Stimulated activated CD4-positive, alpha-beta T cell treated with anti-CD3 and anti-CD28 coated beads, Interleukin-12 subunit alpha, Interleukin-12 subunit beta, amount 100 ng/mL, for 48 hours (primary cell): ENCODE results near the gene LPP.
A peak's percentile ranks its signal among the peaks of the same experiment; 100 is the strongest.

ENCODE experiments used
- DNase-seq, 3 donors: peaks; one replicate each; pipeline ENCODE4 v3.0.0-alpha.2; 2020; ENCODE audit warnings: low read depth in 2 of 3, low spot score in 1 of 3

The LPP gene

DNA sequence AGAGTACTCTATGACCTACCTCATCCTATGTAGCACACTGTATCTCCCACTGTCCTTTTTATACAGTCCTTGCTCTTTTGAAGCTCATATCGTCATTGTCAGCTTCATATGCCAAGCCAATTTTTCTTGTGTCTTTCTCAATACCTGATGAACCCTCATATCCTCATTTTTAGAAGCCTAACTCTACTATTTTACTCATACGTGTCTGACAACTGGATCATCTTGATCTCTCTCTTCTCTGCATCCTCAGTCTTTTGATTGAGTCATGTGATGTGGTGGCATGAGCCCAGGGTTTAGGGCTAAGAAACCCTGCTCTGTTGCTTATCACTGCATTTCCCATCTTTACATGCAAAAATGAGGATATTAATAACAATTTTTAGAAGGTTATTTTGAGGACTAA lies 352.0 kb downstream of the LPP start:
- DNase-seq = no peak

DNA sequence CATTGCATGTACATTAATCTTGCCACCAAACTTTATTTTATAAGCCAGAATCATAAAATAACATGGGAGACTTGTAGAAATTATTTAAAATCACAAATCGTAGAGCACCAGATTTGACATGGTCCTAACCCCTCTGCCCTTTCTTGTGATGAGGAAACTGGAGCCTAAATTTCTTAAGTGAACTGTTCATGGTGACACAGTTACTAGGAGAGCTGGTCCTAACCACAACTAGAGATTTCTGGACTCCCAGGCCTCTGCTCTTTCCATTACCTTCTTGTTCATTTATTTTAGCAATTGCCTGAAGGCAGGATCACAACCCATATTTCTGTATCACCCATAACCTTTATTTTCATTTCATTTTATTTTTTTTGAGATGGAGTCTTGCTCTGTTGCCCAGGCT lies 352.5 kb downstream of the LPP start:
- DNase-seq = no peak

DNA sequence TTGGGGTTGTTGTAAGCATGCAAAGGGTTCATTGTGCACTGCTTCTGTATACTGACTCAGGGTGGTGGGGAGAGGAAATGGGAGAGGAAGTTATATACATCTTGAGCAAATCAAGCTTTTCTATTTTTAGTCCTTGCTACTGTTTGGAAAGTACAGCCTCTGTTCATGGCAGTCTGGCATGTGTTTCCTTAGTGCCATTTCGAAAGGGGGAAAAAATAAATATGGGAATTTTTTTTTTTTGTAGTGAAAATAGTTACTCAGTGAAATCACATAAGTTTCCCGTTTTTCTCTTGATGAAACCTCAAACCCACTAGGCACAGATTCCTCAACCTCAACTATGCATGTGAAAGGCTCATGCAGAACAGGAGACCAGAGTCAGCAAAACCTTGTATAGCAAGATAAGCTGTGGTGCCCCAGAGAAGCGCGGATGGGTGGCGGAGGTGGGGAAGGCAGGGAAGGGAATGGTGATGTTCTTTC lies 353.3 kb downstream of the LPP start:
- no peak for DNase-seq

GRCh38 chr3:188508454-188508853 lies 354.5 kb downstream of the LPP start:
- DNase-seq = no peak

DNA sequence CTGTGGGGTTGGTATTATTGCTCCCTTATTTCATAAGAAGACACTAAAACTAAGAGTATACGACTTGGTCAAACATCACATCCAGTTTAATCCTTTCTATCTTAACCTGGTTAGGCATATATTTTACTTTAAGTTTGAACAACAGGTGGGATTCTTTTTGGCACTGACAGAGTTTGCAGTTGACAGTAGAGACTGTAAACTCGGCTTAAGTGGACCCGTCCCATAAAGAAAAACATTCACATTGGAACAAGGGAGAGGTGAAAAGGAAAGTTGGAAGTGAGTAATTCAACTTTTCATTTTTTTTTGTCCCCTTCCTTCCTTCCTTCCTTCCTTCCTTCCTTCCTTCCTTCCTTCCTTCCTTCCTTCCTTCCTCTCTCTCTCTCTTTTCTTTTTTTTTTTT lies 355.4 kb downstream of the LPP start:
- no peak for DNase-seq

DNA sequence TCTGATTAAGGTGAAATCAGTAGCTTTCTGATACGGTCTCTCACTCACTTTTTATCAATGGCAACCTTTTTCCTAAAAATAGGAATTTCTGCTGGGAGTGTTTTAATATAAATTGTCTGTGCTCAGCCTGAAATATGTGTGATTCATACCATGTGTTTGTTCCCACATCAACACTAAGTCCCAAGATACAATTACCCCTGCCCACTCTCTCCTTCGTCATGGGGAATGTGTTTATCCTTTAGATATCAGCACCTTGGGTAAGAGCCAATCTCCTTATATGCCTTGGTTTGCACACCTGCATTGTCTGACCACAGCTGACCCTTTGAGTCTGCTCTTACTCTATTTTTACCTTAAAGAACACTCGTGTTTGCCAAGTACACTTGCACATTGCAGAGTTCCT lies 356.4 kb downstream of the LPP start:
- no peak for DNase-seq

GRCh38 chr3:188513662-188514328 lies 359.8 kb downstream of the LPP start:
- DNase-seq = no peak

DNA sequence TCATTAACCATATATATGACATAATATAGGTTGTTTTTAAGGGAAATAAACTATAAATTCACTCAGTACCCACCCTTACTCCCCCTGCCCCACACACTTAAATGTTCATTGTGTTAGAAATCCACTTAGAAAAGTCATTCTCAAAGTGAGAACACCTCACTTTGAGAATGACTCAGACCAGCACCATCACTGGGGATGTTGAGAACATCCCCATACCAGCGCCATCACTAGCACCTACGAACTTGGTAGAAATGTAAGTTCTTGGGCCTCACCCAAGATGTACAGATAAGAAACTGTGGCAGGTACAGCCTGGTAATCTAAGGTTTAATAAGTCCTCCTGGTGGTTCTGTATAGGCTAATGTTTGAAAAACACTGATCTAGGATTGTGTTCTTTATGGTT lies 362.6 kb downstream of the LPP start:
- DNase-seq = peak in 1 of 3 donors; percentile 17

GRCh38 chr3:188518416-188518815 lies 364.5 kb downstream of the LPP start:
- DNase-seq = no peak

DNA sequence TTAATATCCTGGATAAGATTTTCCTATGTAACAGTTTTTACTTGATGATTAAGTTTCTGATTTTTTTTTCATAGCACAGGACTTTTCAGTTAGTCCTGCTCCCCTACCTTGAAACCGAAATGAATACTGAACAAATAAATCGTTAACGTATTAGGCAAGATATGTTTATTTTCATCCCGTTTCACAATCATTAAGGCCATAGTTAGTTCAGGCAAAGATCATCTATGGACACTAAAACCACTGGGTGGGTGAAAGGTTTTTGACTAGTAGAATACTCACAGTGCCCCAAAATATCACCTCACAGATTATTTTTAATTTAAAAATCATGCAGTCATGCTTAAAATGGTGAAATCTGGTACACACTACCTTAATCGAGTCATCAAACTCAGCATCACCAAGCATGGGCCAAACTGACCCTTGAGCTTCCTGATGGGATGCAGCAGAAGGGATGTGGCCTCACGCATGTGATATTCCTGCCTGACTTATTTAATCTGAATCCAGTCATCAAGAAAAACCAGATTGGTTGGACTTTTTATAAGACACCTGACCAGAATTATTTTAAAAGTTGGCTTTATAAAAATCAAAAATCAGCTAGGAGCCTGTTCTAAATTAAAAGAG lies 365.0 kb downstream of the LPP start:
- no peak for DNase-seq

DNA sequence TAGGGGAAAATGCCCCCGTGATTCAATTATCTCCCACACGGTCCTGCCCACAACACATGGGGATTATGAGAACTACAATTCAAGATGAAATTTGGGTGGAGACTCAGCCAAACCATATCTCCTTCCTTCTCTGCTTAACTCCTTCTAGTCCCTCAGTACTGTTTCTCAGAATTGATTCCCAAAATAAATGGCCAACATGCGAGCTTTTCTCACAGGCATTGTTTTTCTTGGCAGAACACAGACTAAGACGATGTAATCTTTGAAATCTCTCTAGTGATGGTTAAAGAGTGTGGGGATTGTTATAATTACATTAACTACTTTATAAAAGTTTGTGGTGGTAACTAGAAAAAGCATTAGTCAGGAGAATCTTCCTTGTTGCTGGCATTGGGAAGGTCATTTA lies 366.5 kb downstream of the LPP start:
- DNase-seq = no peak

DNA sequence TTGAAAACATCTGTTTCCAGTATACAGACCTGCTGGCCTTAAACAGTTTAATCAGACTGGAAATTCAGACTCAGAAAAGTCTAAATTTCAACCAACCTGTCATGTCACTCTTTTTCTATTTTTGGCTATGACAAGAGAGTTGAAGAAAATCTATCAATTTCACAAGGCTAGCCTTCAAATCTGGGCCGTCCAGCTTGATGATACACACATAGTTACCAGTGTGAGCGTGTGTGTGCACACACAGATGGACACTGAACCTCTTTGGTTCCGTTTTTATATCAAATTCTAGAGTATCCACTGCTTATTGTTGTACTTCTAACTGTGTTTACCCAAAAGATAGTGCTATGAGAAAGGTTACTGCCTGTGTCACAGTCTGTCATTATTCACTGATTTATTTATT lies 368.2 kb downstream of the LPP start:
- no peak for DNase-seq

DNA sequence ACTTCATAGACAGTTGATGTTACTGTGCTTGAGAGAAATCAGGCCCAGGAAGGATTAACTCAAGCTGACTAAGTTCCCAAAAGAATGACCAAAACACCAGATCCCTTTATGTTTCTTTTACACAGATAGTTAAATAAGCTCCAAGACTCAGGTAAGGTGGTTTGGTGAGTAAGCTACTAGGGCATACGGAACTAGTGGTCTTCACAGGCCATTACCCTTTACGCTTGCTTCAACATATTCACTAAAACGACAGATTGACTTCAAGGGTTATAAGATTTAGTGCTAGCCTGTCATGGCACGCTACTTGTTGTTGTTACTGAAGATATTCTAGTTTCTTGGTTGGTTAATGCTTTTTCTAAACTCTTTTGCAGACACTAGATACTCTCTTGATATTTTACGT lies 369.3 kb downstream of the LPP start:
- no peak for DNase-seq

DNA sequence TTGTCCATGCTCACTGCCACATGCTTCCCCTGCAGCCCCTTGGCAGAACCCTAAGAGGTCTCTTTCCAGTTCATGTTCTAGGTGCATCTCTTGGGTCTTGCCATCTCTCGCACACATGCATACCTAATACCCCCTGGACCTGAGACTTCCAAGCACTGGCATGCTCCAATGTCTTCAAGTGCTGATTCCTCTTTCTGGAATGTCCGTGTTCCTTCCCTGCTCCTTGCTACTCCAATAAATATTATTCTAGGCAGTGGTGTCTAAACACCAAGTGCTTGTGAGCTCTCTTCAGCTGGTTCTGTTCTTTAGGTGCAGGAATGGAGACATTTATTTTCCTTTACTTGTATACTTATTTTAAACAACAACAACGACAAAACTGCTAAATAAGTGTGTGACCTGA lies 370.1 kb downstream of the LPP start:
- no peak for DNase-seq

DNA sequence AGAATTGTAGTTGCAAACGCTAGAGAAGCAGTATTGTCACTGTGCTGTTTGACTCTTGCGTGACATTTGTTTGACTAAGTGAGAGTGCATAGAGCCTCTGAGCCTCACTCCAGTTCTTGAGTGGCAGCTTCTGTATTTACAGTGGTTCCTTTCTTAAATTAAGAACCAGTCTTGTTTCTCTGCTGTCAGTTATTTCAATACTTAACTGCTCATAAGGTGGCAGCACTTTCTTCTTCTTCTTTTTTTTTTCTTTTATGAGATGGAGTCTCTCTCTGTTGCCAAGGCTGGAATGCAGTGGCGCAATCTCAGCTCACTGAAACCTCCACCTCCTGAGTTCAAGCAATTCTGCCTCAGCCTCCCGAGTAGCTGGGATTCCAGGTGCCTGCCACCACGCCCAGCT lies 372.1 kb downstream of the LPP start:
- DNase-seq = no peak

DNA sequence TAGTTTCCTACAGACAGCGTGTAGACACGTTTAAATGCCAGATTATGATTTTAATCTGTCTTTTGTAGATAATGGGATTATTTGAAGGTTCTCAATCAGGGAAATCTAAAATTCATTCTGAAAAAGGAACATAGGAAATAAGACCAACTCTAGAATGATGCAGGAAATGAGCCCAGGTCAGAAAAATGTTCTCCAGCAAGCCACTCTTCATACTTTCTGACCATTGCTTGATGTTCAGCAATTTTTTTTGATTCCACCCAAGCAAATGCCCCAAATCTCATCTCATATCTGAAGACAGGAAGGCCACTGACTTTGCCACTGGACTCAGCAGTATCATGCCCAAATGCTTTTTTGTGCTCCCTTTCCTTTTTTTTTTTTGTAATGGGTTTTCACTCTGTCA lies 373.4 kb downstream of the LPP start:
- DNase-seq = no peak

DNA sequence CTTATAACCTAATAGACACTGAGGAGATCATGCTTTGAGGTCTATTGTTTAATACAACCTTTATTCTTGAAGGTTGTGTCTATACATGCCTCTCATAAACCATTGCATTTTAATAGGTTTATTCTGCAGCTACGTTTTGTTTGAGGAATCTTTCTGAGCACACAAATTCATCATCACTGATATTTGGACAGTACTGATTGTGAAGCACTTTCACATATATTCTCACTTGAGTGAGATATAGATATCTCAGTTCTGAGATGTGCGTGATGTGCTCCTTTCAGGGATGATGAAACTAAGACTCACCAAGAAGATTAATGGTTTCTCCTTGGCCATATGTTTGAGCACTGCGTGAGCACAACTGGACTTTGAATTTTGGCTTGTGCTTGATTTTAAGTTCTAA lies 374.4 kb downstream of the LPP start:
- no peak for DNase-seq

GRCh38 chr3:188529228-188529627 lies 375.3 kb downstream of the LPP start:
- no peak for DNase-seq

- no peak for DNase-seq
Observed at GRCh38 chr3:188530226-188530625, 376.3 kb downstream of the LPP start.

GRCh38 chr3:188531210-188531609 lies 377.3 kb downstream of the LPP start:
- DNase-seq = no peak

DNA sequence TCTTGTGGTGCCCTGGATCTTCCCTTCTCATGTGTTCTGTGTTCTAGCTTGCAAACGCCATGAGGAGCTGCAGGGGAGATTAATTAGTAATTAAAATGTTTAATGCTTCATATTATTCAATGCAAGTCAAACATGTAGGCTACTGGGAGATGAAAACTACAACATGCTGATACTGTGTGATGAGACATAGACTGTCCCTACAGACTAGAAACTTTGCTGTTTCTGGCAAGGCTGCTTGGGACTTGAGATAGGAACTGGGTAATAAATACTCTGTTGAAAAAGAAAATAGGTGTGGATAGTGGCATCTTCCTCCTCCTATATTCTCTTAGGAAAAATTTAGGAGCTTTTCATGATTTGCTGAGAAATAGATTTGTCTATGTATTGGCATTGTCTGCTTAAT lies 379.2 kb downstream of the LPP start:
- no peak for DNase-seq

DNA sequence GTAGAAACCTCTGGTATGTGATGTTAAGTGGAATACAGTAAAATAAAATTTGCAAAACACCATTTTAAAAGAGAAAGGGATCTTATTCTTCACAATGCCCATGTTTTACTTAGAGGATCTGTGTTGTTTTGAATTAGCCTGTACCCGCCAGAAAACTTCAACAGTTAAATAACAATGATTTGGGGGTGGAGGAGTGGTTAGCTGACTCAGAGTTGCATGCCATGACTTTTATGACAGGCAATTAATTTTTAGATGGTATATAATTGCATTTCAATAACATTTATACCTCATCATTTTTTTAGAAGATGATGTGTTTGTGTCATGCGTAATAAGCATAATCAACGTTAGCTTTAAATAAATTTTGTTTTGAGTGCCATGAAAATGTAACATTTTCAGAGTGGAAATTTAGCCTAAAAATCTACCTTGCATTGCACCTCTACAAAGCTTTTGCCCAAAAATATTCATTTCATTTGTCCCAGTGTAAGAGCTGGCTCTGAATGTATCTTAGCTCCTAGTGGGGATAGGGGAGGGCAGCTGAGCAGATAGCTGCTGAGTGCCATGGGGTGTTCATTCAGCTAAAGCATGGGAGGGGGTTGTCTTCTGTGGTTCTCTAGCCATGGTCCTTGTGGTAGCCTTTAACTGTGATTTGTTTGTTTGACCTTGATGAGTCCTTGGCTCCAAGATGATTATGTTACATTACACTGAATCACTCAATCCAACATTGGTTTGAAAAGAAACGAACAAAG lies 379.8 kb downstream of the LPP start:
- DNase-seq = no peak
